BLaER1 treated with 17β-estradiol and CSF1 and Interleukin-3, amounts not matched to agents 10 nM and 100 nM (cell line): ENCODE results near the gene GTF2F2.

Source experiments
- H3K27ac ChIP-seq, 11 experiments: shearing (Covaris generic); formaldehyde crosslinking; 2 replicates each; pipeline ENCODE4 v1.8.1; 2022
- H3K27me3 ChIP-seq, 11 experiments: shearing (Covaris generic); formaldehyde crosslinking; 2 replicates each; pipeline ENCODE4 v1.8.1; 2022
- H3K36me3 ChIP-seq, 11 experiments: shearing (Covaris generic); formaldehyde crosslinking; 2 replicates each; pipeline ENCODE4 v1.8.1; 2022
- H3K4me1 ChIP-seq, 10 experiments: shearing (Covaris generic); formaldehyde crosslinking; 2 replicates each; pipeline ENCODE4 v1.8.1; 2022
- H3K4me2 ChIP-seq, 11 experiments: shearing (Covaris generic); formaldehyde crosslinking; 2 replicates each; pipeline ENCODE4 v1.8.1; 2022
- H3K4me3 ChIP-seq, 10 experiments: shearing (Covaris generic); formaldehyde crosslinking; 2 replicates each; pipeline ENCODE4 v1.8.1; 2022
- H3K9ac ChIP-seq, 11 experiments: shearing (Covaris generic); formaldehyde crosslinking; 2 replicates each; pipeline ENCODE4 v1.8.1; 2022
- H3K9me3 ChIP-seq, 11 experiments: shearing (Covaris generic); formaldehyde crosslinking; replicated peaks in 1 of 11; 2 replicates each; pipeline ENCODE4 v1.8.1; 2022
- H4K20me1 ChIP-seq, 11 experiments: shearing (Covaris generic); formaldehyde crosslinking; 2 replicates each; pipeline ENCODE4 v1.8.1; 2022
- Cebpa-rat ChIP-seq, 11 experiments: shearing (Covaris generic); IDR thresholded peaks; 2 replicates each; pipeline ENCODE4 v1.8.1; 2022

Gene GTF2F2

GRCh38 chr13:45119469-45119990, 780 bp upstream of the GTF2F2 start:
- no peaks in the 10 kb centered on the region for H3K27me3 ChIP-seq
- peak overlapping the region; percentile 84 to 92 (median 90) for H3K9ac ChIP-seq
- H3K9me3 ChIP-seq, result no peaks in the 10 kb centered on the region
- H3K4me3 ChIP-seq, result peak overlapping the region; percentile 68 to 93 (median 87)
- peaks cover 0 to 37% (median 29%) of the 10 kb centered on the region in 11 experiments; a peak in 16 of 22 replicates for H4K20me1 ChIP-seq
- TF ChIP-seq Cebpa-rat (IDR thresholded peaks at IDR 0.05), result no peak
- peaks cover 0 to 15% (median 11%) of the 10 kb centered on the region in 11 experiments; a peak in 11 of 22 replicates for H3K36me3 ChIP-seq
- H3K4me2 ChIP-seq, result peak overlapping the region; percentile 71 to 93 (median 88)
- peaks cover 19 to 23% (median 21%) of the 10 kb centered on the region in 10 experiments for H3K4me1 ChIP-seq
- H3K27ac ChIP-seq, result peak overlapping the region; percentile 45 to 89 (median 84); a peak in 20 of 22 replicates

GRCh38 chr13:45120967-45121831, 889 bp downstream of the GTF2F2 start:
- H3K4me3 ChIP-seq, result peak overlapping the region; percentile 68 to 93 (median 87)
- peaks cover 7 to 54% (median 46%) of the 10 kb centered on the region in 11 experiments; a peak in 21 of 22 replicates for H4K20me1 ChIP-seq
- TF ChIP-seq Cebpa-rat (IDR thresholded peaks at IDR 0.05), result no peak
- H3K27me3 ChIP-seq, result no peaks in the 10 kb centered on the region
- H3K9ac ChIP-seq, result peak overlapping the region; percentile 84 to 92 (median 90)
- peak overlapping the region; percentile 75 to 93 (median 88) for H3K4me2 ChIP-seq
- H3K36me3 ChIP-seq, result peaks cover 0 to 18% (median 12%) of the 10 kb centered on the region in 11 experiments; a peak in 11 of 22 replicates
- H3K27ac ChIP-seq, result peak overlapping the region; percentile 52 to 89 (median 84)
- H3K9me3 ChIP-seq, result no peaks in the 10 kb centered on the region
- peaks cover 19 to 23% (median 21%) of the 10 kb centered on the region in 10 experiments for H3K4me1 ChIP-seq

- Histone ChIP-seq H3K4me1 (peaks cover 19 to 23% (median 21%) of the 10 kb centered on the region in 10 experiments), H3K27ac (no peak overlapping the region), H3K36me3 (peaks cover 0 to 30% (median 13%) of the 10 kb centered on the region in 11 experiments; a peak in 14 of 22 replicates), H3K27me3 (no peaks in the 10 kb centered on the region), H3K9me3 (no peaks in the 10 kb centered on the region), H4K20me1 (peaks cover 8 to 71% (median 61%) of the 10 kb centered on the region in 11 experiments; a peak in 21 of 22 replicates), H3K4me3 (no peak overlapping the region), H3K9ac (no peak overlapping the region), H3K4me2 (no peak overlapping the region)
- TF ChIP-seq Cebpa-rat (IDR thresholded peaks at IDR 0.05), result no peak
These were observed 2.6 kb downstream of the GTF2F2 start for GRCh38 chr13:45122941-45123340.

- Histone ChIP-seq H3K4me1 (peaks cover 0 to 20% (median 2%) of the 10 kb centered on the region in 10 experiments; a peak in 7 of 20 replicates), H3K9me3 (peaks cover 37 to 65% (median 56%) of the 10 kb centered on the region in 11 experiments), H3K9ac (no peak overlapping the region), H3K27ac (no peak overlapping the region), H3K4me3 (no peak overlapping the region), H3K4me2 (no peak overlapping the region; a peak in 1 of 22 replicates), H3K27me3 (no peaks in the 10 kb centered on the region), H4K20me1 (peaks cover 0 to 99% (median 60%) of the 10 kb centered on the region in 11 experiments; a peak in 18 of 22 replicates), H3K36me3 (peaks cover 19 to 72% (median 56%) of the 10 kb centered on the region in 11 experiments)
- TF ChIP-seq Cebpa-rat (IDR thresholded peaks at IDR 0.05), result no peak
These were observed 12.2 kb downstream of the GTF2F2 start for GRCh38 chr13:45132369-45133064.

- Histone ChIP-seq H3K4me3 (no peak overlapping the region), H3K27me3 (no peaks in the 10 kb centered on the region), H3K4me1 (peaks cover 0 to 28% (median 4%) of the 10 kb centered on the region in 10 experiments; a peak in 7 of 20 replicates), H3K9ac (no peak overlapping the region), H3K4me2 (no peak overlapping the region), H3K27ac (no peak overlapping the region), H3K9me3 (peaks cover 37 to 63% (median 56%) of the 10 kb centered on the region in 11 experiments), H3K36me3 (peaks cover 28 to 80% (median 65%) of the 10 kb centered on the region in 11 experiments), H4K20me1 (peaks cover 0 to 100% (median 65%) of the 10 kb centered on the region in 11 experiments; a peak in 17 of 22 replicates)
- TF ChIP-seq Cebpa-rat (IDR thresholded peaks at IDR 0.05), result no peak
These were observed 13.2 kb downstream of the GTF2F2 start for GRCh38 chr13:45133396-45134118.

- Histone ChIP-seq H3K36me3 (peaks cover 47 to 83% (median 73%) of the 10 kb centered on the region in 11 experiments), H3K4me1 (peaks cover 0 to 26% (median 4%) of the 10 kb centered on the region in 10 experiments; a peak in 7 of 20 replicates), H3K9me3 (peaks cover 25 to 31% (median 26%) of the 10 kb centered on the region in 11 experiments), H4K20me1 (peaks cover 0 to 100% (median 58%) of the 10 kb centered on the region in 11 experiments; a peak in 16 of 22 replicates), H3K4me3 (no peak overlapping the region), H3K9ac (no peak overlapping the region), H3K4me2 (peak overlapping the region in 2 of 11 experiments; percentile 15 to 41; a peak in 3 of 22 replicates), H3K27me3 (no peaks in the 10 kb centered on the region), H3K27ac (peak overlapping the region in 3 of 11 experiments; percentile 1 to 23 (median 21); a peak in 4 of 22 replicates)
- TF ChIP-seq Cebpa-rat (IDR thresholded peaks at IDR 0.05), result no peak
These were observed 16.6 kb downstream of the GTF2F2 start for GRCh38 chr13:45136741-45137504.

- Histone ChIP-seq H4K20me1 (peaks cover 0 to 100% (median 59%) of the 10 kb centered on the region in 11 experiments; a peak in 16 of 22 replicates), H3K27ac (peak overlapping the region in 3 of 11 experiments; percentile 1 to 23 (median 21); a peak in 4 of 22 replicates), H3K4me1 (peaks cover 0 to 20% (median 4%) of the 10 kb centered on the region in 10 experiments; a peak in 7 of 20 replicates), H3K4me2 (peak overlapping the region in 2 of 11 experiments; percentile 15 to 41; a peak in 2 of 22 replicates), H3K9ac (no peak overlapping the region), H3K4me3 (no peak overlapping the region), H3K36me3 (peaks cover 47 to 83% (median 69%) of the 10 kb centered on the region in 11 experiments), H3K27me3 (no peaks in the 10 kb centered on the region), H3K9me3 (peaks cover 19 to 25% (median 20%) of the 10 kb centered on the region in 11 experiments)
- no peak for TF ChIP-seq Cebpa-rat (IDR thresholded peaks at IDR 0.05)
These were observed 17.2 kb downstream of the GTF2F2 start for GRCh38 chr13:45137526-45137925.
